GM19468 (cell line): Measurements from ENCODE around the gene SERINC2.

Experiments
- ATAC-seq: cut with Tn5 transposase; IDR thresholded peaks from one replicate; pipeline ENCODE4 v1.9.1; 2021; ENCODE audit warnings: mild to moderate bottlenecking, moderate library complexity, moderate number of reproducible peaks; ENCODE audit not compliant: unreplicated experiment; ENCODE audit errors: extremely low read depth

SERINC2 gene

DNA sequence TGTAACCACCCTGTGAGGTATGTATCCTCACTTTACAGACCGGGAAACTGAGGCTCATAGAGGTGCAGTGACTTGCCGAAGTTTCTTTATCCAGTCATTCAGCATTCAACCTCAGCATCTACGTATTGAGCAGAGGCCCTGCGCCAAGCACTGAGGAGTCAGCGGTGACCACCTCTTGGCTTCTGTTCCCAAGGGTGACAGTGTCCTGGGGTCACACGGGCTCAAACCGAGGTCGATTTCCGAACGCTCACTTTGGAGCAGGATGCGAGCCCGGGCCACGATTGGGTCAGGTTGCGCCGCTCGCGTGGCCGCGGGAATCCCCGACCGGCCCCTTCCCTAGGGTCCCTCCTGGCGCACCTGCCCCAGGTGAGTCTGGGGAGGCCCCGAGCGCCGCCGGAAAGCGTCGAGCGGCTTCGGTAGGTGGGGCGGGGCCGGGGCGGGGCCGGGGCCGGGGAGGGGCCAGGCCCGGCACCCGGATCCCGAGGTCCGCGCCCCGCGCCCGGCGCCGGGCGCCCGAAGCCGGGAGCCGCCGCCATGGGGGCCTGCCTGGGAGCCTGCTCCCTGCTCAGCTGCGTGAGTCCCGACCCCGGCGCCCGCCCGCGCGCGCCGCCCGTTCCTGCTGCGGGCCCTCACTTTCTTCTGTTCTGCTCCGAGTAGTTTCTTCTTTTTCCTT, at the start of gene SERINC2:
SERINC2 (plus strand) TSS at position 482 of the 673 bp plus-strand sequence; CDS start at position 535, 53 bp downstream.
- no peak for ATAC-seq

DNA sequence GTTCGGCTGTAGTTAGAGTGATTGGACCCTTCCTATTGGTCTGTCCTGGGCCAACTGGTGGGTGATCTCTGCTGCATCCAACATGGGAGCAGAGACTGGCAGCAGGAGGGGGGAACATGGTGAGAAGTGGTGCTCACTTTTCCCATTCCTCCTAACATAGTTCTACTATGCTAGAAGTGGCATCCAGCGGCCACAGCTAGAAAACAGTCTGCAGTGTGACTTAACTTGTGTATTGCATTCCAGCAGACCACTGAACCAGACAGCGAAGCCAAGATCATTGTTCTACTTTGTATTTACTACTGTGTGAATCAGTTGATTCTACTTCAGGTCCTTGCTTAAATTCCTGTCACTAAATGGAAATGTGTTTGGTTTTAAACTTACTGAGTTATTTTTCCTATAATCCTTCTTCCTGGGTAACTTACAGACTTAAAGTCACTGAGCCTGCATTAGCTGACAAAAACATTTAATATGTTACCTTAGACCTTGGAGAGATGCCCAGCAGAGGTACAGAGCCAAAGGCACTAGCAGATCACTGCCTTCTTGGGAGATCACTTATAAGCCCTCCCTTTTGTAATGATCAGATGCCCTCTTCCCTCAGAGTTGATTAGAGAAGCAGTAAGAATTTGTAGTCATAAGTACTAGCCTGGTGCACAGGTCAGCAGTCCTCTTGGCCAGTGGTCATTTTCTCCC, 48.3 kb upstream of the SERINC2 start:
- no peak for ATAC-seq

- no peak for ATAC-seq
Measured at GRCh38 chr1:31366796-31367195, 46.2 kb upstream of the SERINC2 start.

DNA sequence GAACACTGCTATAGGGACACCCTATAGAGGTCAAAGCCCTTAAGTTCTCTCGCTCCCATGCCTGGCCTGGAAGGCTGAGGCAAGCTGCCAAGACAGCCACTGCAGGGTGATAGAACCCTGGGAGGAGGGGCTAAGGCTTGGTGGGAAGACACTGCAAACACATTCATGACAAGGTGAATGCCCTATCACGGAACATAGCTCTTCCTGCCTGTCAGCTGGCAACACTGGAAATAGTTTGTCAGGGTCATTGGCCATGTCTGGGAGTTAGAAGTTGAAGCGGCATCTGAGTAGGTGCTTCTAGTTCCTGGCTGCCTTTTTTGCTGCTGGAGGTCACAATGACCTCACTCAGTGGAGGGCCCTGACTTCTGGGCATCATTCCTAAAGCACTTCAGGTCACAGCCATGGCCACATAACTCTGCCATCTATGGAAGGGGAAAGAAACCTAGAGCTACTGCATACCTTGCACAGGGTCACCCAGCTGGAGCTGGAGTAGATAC, 44.4 kb upstream of the SERINC2 start:
- ATAC-seq = no peak

GRCh38 chr1:31370021-31370420, 43.0 kb upstream of the SERINC2 start:
- no peak for ATAC-seq

DNA sequence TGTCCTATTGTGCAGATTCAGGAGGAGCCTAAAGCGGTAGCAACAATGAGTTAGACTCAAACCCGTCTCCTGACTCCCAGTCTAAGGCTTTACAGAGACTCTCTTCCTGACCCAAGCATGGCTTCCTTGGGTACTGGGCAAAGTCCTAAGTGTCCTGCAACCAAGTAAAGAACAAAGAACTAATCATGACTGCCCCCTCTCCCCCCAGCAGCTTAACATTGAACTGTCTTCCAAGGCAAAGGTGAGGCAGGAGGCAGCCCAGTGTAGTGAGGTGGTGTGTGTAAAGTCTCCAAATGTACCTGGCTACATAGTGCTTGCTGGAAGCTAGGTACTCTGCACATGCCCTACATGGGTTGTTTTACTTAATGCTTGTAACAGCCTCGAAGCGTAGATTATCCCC, 42.4 kb upstream of the SERINC2 start:
- ATAC-seq = no peak

DNA sequence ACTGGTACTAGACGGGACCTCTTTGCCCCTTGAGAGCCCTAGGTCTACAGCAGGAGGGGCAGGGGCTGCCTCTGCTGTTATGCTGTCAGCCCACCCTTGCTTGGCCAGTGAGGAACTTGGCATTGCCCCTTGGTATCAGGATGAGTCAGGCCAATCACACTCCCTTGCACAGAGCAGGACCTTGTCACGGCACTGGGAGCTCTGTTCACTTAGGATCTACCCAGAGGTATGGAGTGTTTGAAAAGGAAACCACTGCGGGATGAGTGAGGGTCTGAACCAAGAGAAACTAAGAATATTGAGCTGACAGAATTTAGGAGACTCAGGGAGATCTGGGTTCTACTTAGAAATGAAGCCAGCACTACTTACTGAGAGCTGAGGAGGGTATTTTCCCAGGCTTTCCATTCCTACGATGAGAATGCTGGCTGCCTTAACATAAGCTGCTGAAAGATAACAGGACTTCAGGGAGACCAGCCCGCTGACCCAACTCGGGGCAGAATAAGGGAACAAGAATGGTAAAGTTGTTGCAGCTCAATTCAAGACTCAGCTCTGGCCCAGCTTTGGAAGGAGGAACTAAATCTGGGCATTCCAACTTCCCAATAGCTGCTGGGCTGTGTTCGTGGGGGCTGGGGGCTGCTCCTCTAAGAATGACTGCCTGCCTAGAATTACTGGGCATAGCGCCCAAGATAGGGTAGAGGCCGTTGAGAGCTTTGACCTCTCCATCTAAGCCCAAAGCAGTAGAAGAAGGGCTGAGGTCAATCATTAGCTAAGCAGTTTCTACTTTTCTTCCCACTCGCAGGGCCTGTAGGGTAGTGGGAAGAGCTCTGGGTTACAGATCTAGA, 41.7 kb upstream of the SERINC2 start:
- no peak for ATAC-seq

- ATAC-seq = no peak
Measured at GRCh38 chr1:31372051-31372450, 41.0 kb upstream of the SERINC2 start.

GRCh38 chr1:31372751-31373055, 40.3 kb upstream of the SERINC2 start:
- no peak for ATAC-seq

DNA sequence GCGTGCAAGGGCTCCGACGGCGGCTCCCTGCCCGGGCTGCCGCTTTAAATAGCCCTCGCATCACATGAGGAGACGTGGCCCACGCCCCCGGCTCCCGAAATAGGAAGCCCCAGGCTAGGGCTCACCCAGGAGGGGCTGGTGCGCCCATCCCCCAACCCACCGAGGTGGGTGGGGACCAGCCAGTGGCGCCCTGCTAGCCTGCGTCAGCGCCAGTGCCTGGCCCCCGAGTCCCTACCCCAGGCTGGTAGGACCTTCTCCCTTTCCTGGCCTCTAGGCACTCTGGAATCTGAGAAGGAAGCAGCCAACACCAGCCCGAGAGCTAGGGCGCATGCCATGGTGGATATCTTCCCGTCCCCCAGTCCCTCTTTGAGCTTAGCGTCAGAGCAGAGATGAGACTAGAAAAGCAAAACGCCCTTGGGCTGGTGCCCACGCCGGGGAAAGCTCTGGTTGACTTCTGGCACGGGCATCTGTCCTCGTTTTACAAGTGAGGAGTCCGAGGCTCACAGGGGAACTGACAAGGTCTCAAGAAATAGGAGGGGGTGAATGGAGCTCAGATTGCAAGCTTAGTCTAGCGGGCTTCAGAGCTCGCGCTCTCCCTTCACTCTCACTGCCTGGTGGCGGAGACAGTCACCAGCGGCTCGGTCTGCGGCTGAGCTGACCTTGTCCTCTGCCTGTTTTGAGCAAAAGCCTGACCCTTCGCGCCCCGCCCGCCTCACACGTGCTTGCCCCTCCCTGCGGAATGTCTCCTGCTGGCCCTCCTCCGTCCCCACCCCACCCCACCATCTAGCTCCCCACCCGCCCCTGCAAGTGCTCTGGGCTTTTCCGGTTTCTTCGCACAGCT, 39.7 kb upstream of the SERINC2 start, which contains the start of gene FABP3:
FABP3 (minus strand) TSS at position 21 of the 841 bp plus-strand sequence. CDS start 62 bp downstream, outside the sequence.
- ATAC-seq = no peak

GRCh38 chr1:31373897-31374486, 39.0 kb upstream of the SERINC2 start:
- ATAC-seq = no peak

DNA sequence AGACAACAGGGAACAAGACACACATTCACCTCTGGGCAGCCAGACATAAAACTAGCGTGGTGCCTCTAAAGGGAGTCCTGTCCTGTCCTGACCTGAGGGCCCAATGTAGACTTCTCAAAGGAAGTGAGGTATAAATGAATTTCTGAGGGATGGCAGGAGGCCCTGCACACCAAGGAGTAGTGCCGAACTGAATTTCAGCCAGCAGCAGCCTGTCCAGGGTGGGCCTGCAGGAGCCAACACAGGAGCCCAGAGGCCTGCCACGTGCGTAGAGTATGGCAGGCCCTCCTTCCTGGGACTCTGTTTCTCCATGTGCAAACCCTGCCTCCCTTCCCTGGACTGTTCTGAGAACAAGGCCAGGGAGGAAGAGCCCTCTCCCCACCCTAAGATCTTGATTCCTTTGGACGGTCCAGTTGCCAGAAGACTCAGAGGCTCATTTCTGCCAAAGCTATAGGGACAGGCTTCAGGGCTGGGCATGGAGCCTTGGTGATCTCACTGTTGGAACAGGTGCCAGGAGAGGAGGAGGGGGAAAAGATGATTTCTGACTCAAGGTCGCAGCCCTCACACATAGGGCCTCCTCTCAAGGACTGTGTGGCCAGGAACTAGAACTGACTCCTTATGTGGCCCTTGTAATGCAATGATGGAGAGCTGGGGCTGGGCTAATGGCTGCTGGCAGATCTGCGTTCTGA, 38.4 kb upstream of the SERINC2 start:
- no peak for ATAC-seq

- no peak for ATAC-seq
Measured at GRCh38 chr1:31376375-31377134, 36.5 kb upstream of the SERINC2 start.

GRCh38 chr1:31377364-31377863, 35.6 kb upstream of the SERINC2 start:
- ATAC-seq = no peak

GRCh38 chr1:31378001-31378400, 35.0 kb upstream of the SERINC2 start:
- no peak for ATAC-seq

GRCh38 chr1:31380181-31380580, 32.8 kb upstream of the SERINC2 start:
- ATAC-seq = no peak

GRCh38 chr1:31381394-31382294, 31.4 kb upstream of the SERINC2 start:
- ATAC-seq = no peak
